Aorta (tissue), 5 donors: ENCODE results near the gene LCE5A. TPM values are rescaled to one million over a fixed set of nuclear protein-coding genes. Genes with fewer than 3 reads are reported as not detected.

Experiments
- ATAC-seq: fragments of 200-7000 bp; cut with Tn5 transposase; one replicate; pipeline ENCODE4 v1.9.1; 2022; ENCODE audit warnings: moderate library complexity; ENCODE audit not compliant: low FRiP score
- DNase-seq, 2 donors: peaks; one replicate each; pipeline ENCODE4 v3.0.0-alpha.2; 2020
- H3K27ac ChIP-seq, 2 donors: one replicate each; pipeline ENCODE4 v1.5.1; 2013; ENCODE audit warnings: low read length in 2 of 2, mild to moderate bottlenecking in 2 of 2, moderate library complexity in 2 of 2, control low read depth in 1 of 2, inconsistent platforms in 1 of 2, low read depth in 1 of 2
- H3K27me3 ChIP-seq, 2 donors: one replicate each; pipeline ENCODE4 v1.6.1; 2013; ENCODE audit warnings: control low read depth in 1 of 2, low read length in 1 of 2, mild to moderate bottlenecking in 1 of 2, moderate library complexity in 1 of 2; ENCODE audit not compliant: insufficient read depth in 2 of 2, control insufficient read depth in 1 of 2
- H3K36me3 ChIP-seq, 2 donors: one replicate each; pipeline ENCODE4 v1.6.1; 2013; ENCODE audit warnings: control low read depth in 1 of 2, low read length in 1 of 2, mild to moderate bottlenecking in 1 of 2; ENCODE audit not compliant: insufficient read depth in 2 of 2, control insufficient read depth in 1 of 2
- H3K4me1 ChIP-seq, 2 donors: one replicate each; pipeline ENCODE4 v1.6.1; 2013; ENCODE audit warnings: low read length in 2 of 2, control low read depth in 1 of 2, mild to moderate bottlenecking in 1 of 2, moderate library complexity in 1 of 2; ENCODE audit not compliant: insufficient read depth in 2 of 2, control insufficient read depth in 1 of 2
- H3K4me3 ChIP-seq, 2 donors: one replicate each; pipeline ENCODE4 v1.5.1; 2013; ENCODE audit warnings: low read length in 2 of 2, control low read depth in 1 of 2, mild to moderate bottlenecking in 1 of 2
- H3K9me3 ChIP-seq: one replicate; pipeline ENCODE4 v1.6.1; 2013; ENCODE audit warnings: mild to moderate bottlenecking, low read length; ENCODE audit not compliant: control insufficient read depth
- WGBS, 2 donors: extraction: QIAGEN DNeasy Blood & Tissue Kit; methylation state at CpG; one replicate each; pipeline ENCODE4 v1.1.7; 2013; 5-methylcytosine and 5-hydroxymethylcytosine counted together
- intact Hi-C, 2 donors: fragments of 100-400 bp; cut with DNase I; formaldehyde crosslinking; loops; one replicate each; pipeline versions ENCODE4 v1.14.2 to v1.15.0; 2022
- polyA plus RNA-seq, 2 donors: library from polyadenylated mRNA; stranded (reverse); fragments of 200-250 nt; gene quantifications; one replicate each; pipeline ENCODE4 v1.2.3, GENCODE V29; 2013
- total RNA-seq, 2 donors: library from RNA; stranded (reverse); fragmentation: NEBNext Ultra II Directional; extraction: Animal tissue kit (Norgen Biotek cat#: 25700); gene quantifications; one replicate each; pipeline ENCODE4 v1.2.1, GENCODE V29; 2021
- donor health status: healthy with polysubstance abuse.
- donor health status: Bipolar disorder and iron deficiency.
- donor health status: DM: no; HTN: no; CAD: no.
- donor health status: DM: no; HTN: no; CAD: no.
- donor health status: DM: yes; HTN: yes; CAD: no.

The LCE5A gene
- total and polyA plus RNA-seq, 4 donors: 0.15 TPM; not detected in 3

- DNase-seq (no peak), ATAC-seq (no peak)
- Histone ChIP-seq H3K27ac (no peak overlapping the region), H3K4me1 (no peaks in the 10 kb centered on the region), H3K9me3 (no peaks in the 10 kb centered on the region), H3K27me3 (peaks cover 0 to 1% of the 10 kb centered on the region in 2 donors), H3K4me3 (no peak overlapping the region), H3K36me3 (no peaks in the 10 kb centered on the region)
- 67 to 71% methylated on average over 3 of the region's 3 CpGs for WGBS, 2 donors
- intact Hi-C loops: no loop called here
Measured at GRCh38 chr1:152513081-152513480, 2.5 kb downstream of the LCE5A start.

- Histone ChIP-seq H3K9me3 (no peaks in the 10 kb centered on the region), H3K4me3 (no peak overlapping the region), H3K27ac (no peak overlapping the region), H3K27me3 (peaks cover 0 to 1% of the 10 kb centered on the region in 2 donors), H3K4me1 (no peaks in the 10 kb centered on the region), H3K36me3 (no peaks in the 10 kb centered on the region)
- no peak for DNase-seq
- intact Hi-C loops: no loop called here
- ATAC-seq: no peak
- WGBS, 2 donors: 23 to 27% methylated on average over 17 of the region's 17 CpGs
Measured at GRCh38 chr1:152514715-152515433, 4.3 kb downstream of the LCE5A start.

- H3K4me3 ChIP-seq: no peak overlapping the region
- WGBS, 2 donors: 0 to 1% methylated on average over 30 to 33 of the region's 33 CpGs
- DNase-seq: peak in 1 of 2 donors; percentile 50
- intact Hi-C loops: no loop called here
- H3K9me3 ChIP-seq: no peaks in the 10 kb centered on the region
- ATAC-seq: peak; percentile 40
- no peaks in the 10 kb centered on the region for H3K4me1 ChIP-seq
- H3K27ac ChIP-seq: no peak overlapping the region
- no peaks in the 10 kb centered on the region for H3K36me3 ChIP-seq
- peaks cover 0 to 1% of the 10 kb centered on the region in 2 donors for H3K27me3 ChIP-seq
Measured at GRCh38 chr1:152515434-152515783, 4.8 kb downstream of the LCE5A start.

- ATAC-seq (no peak), DNase-seq (no peak)
- no peaks in the 10 kb centered on the region for H3K27me3 ChIP-seq
- H3K4me3 ChIP-seq: no peak overlapping the region
- WGBS, 2 donors: 66 to 76% methylated on average over 7 of the region's 7 CpGs
- H3K9me3 ChIP-seq: no peaks in the 10 kb centered on the region
- no peak overlapping the region for H3K27ac ChIP-seq
- intact Hi-C loops: no loop called here
- H3K4me1 ChIP-seq: no peaks in the 10 kb centered on the region
- no peaks in the 10 kb centered on the region for H3K36me3 ChIP-seq
Measured at GRCh38 chr1:152516082-152516481, 5.5 kb downstream of the LCE5A start.

- DNase-seq: no peak
- no peak for ATAC-seq
- 57 to 64% methylated on average over 7 of the region's 7 CpGs for WGBS, 2 donors
- Histone ChIP-seq H3K4me3 (no peak overlapping the region), H3K4me1 (no peaks in the 10 kb centered on the region), H3K27me3 (no peaks in the 10 kb centered on the region), H3K9me3 (no peaks in the 10 kb centered on the region), H3K27ac (no peak overlapping the region), H3K36me3 (no peaks in the 10 kb centered on the region)
- intact Hi-C loops: no loop called here
Measured at GRCh38 chr1:152517237-152517811, 6.7 kb downstream of the LCE5A start.

- H3K9me3 ChIP-seq: no peaks in the 10 kb centered on the region
- DNase-seq: no peak
- ATAC-seq: no peak
- no peaks in the 10 kb centered on the region for H3K36me3 ChIP-seq
- no peak overlapping the region for H3K27ac ChIP-seq
- intact Hi-C loops: no loop called here
- no peaks in the 10 kb centered on the region for H3K4me1 ChIP-seq
- no peaks in the 10 kb centered on the region for H3K27me3 ChIP-seq
- no peak overlapping the region for H3K4me3 ChIP-seq
- 48 to 64% methylated on average over 1 of the region's 1 CpG for WGBS, 2 donors
Measured at GRCh38 chr1:152519851-152520250, 9.2 kb downstream of the LCE5A start.

- WGBS, 2 donors: 57% methylated on average over 4 of the region's 4 CpGs
- H3K9me3 ChIP-seq: no peaks in the 10 kb centered on the region
- intact Hi-C loops: no loop called here
- H3K4me3 ChIP-seq: no peak overlapping the region
- no peaks in the 10 kb centered on the region for H3K36me3 ChIP-seq
- no peak for DNase-seq
- no peaks in the 10 kb centered on the region for H3K27me3 ChIP-seq
- ATAC-seq: no peak
- no peaks in the 10 kb centered on the region for H3K4me1 ChIP-seq
- H3K27ac ChIP-seq: no peak overlapping the region
Measured at GRCh38 chr1:152520561-152521090, 10.0 kb downstream of the LCE5A start.

- Histone ChIP-seq H3K36me3 (no peaks in the 10 kb centered on the region), H3K27me3 (no peaks in the 10 kb centered on the region), H3K27ac (no peak overlapping the region), H3K4me1 (no peaks in the 10 kb centered on the region), H3K9me3 (no peaks in the 10 kb centered on the region), H3K4me3 (no peak overlapping the region)
- no peak for DNase-seq
- ATAC-seq: no peak
- 11 to 12% methylated on average over 1 of the region's 1 CpG for whole genome bisulfite sequencing, 2 donors
- intact Hi-C loops: no loop called here
Measured at GRCh38 chr1:152525080-152525641, 14.6 kb downstream of the LCE5A start.
